Measurements from ENCODE around the gene SEMA3D. TPM values are rescaled to one million over a fixed set of nuclear protein-coding genes. Genes with fewer than 3 reads are reported as not detected.
A peak's percentile ranks its signal among the peaks of the same experiment; 100 is the strongest.

The SEMA3D gene
- total and polyA plus RNA-seq, 2 of the 4 experiments (the other 2 are of a cell fraction): 2.9 to 13.6 TPM

DNA sequence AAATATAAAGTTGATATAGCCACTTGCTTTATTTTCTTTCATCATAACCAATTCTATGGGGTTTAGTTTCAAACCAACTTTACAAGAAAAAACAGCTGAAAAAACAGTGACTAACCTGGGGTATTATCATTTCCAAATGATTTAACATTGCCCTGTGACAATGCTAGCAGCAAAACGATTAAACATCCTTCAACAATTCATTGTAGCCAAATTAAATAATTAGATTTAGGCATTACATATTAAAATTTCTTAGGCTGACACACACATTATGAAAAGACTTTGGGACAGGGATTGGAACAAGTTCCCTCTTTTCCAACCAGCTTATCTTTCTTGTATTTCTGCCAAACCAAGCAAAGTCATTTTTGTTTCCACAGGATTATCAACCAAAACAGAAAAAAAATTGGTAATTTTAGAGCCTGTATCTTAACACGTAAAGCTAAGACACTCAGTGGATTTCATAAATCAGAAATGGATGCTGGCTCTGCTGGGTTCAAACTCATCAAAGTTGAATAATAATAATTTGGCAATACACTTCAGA, 84.0 kb downstream of the SEMA3D start:
- DNase-seq: peak; percentile 63
- no peak overlapping the region for H3K56ac ChIP-seq (ENCODE audit: extremely low read depth, insufficient read depth, low read length)
- no peaks in the 10 kb centered on the region for H3K36me3 ChIP-seq (ENCODE audit: control insufficient read depth, insufficient read depth, low read length)
- H2BK15ac ChIP-seq (ENCODE audit: low read depth, low read length): no peak overlapping the region
- no peaks in the 10 kb centered on the region for H3K9me3 ChIP-seq (ENCODE audit: control insufficient read depth, insufficient read depth, low read length)
- H2BK20ac ChIP-seq (ENCODE audit: low read depth, low read length): no peak overlapping the region
- dilution Hi-C loops (cut with HindIII; ENCODE audit: low sequenced_read_pairs, unreplicated experiment): no loop called here
- intact Hi-C loops (cut with micrococcal nuclease): loop anchor here (10.0 kb wide), 1 partner anchor 302 kb away; no protein-coding TSS in a partner anchor
- H3K27ac ChIP-seq (ENCODE audit: insufficient read depth, low read length): no peak overlapping the region
- ChIA-PET POLR2A (ENCODE audit: unreplicated experiment) (no interaction called here), CTCF (no interaction called here)
- BruUV-seq (replicated peaks): no TSS peak
- H3K27me3 ChIP-seq (ENCODE audit: control insufficient read depth, insufficient read depth, low read length): no peaks in the 10 kb centered on the region
- H3K14ac ChIP-seq (replicated peaks; ENCODE audit: low read depth, low read length): no peak overlapping the region
- no peak; the same call in 1 of the 2 replicates for ATAC-seq (ENCODE audit: low read depth)
- no peaks in the 10 kb centered on the region for H3K9me1 ChIP-seq (ENCODE audit: insufficient read depth, low read length)
- H3K79me1 ChIP-seq (ENCODE audit: low read depth in 1 of 2, low read length in 2 of 2): no peaks in the 10 kb centered on the region
- in situ Hi-C loops (cut with MboI; ENCODE audit: low sequenced_read_pairs): no loop called here
- H3K4me3 ChIP-seq (ENCODE audit: insufficient read depth, low read depth, low read length): no peak overlapping the region
- no peak overlapping the region for H2BK120ac ChIP-seq (ENCODE audit: low read depth, low read length)
- TF ChIP-seq CHD1 (IDR thresholded peaks at IDR 0.05; ENCODE audit: low read depth, low read length) (no peak), RFX5 (IDR thresholded peaks at IDR 0.05; ENCODE audit: low read depth, low read length) (no peak), MAZ (IDR thresholded peaks at IDR 0.05; ENCODE audit: borderline replicate concordance, low read depth, low read length) (no peak), CEBPB (IDR thresholded peaks at IDR 0.05; ENCODE audit: low read depth, low read length) (no peak), RCOR1 (IDR thresholded peaks at IDR 0.05; ENCODE audit: insufficient replicate concordance, low read length) (no peak), BHLHE40 (IDR thresholded peaks at IDR 0.05; ENCODE audit: low read depth, low read length) (no peak), NFE2L2 (IDR thresholded peaks at IDR 0.05; ENCODE audit: low read depth, low read length) (no peak), MXI1 (IDR thresholded peaks at IDR 0.05; ENCODE audit: borderline replicate concordance, low read depth, low read length) (no peak), RAD21 (IDR thresholded peaks at IDR 0.05; ENCODE audit: low read length) (no peak), FOS (IDR thresholded peaks at IDR 0.05; ENCODE audit: low read depth, low read length) (no peak), MAFK (IDR thresholded peaks at IDR 0.05; ENCODE audit: low read depth, low read length) (no peak), SMC3 (IDR thresholded peaks at IDR 0.05; ENCODE audit: low read depth, low read length) (no peak), POLR2A (IDR thresholded peaks at IDR 0.05; ENCODE audit: low read depth, low read length) (no peak)
- no peak overlapping the region for H3K4me2 ChIP-seq (ENCODE audit: low read depth, low read length)
- WGBS, 2 experiments (ENCODE audit: extremely low coverage in 2 of 2, insufficient read length in 1 of 2): no CpG with 5 or more reads among the region's 2 CpGs
- H3K4ac ChIP-seq (ENCODE audit: low read depth, low read length): no peak overlapping the region
- H3K23ac ChIP-seq (ENCODE audit: low read depth, low read length): no peak overlapping the region
- H3K9ac ChIP-seq (ENCODE audit: low read depth, low read length): no peak overlapping the region
- H2AK5ac ChIP-seq (ENCODE audit: low read depth, low read length): no peak overlapping the region
- no peaks in the 10 kb centered on the region for H3K4me1 ChIP-seq (ENCODE audit: control insufficient read depth, insufficient read depth, low read length)
- H4K91ac ChIP-seq (ENCODE audit: insufficient read depth, low read depth, low read length): no peak overlapping the region
- H2AFZ ChIP-seq (replicated peaks; ENCODE audit: low read length, poor library complexity): no peak overlapping the region
- H4K20me1 ChIP-seq (ENCODE audit: insufficient read depth, low read length): no peaks in the 10 kb centered on the region
- no peak overlapping the region for H2BK5ac ChIP-seq (ENCODE audit: low read depth, low read length, poor library complexity, severe bottlenecking)
- no peak overlapping the region for H3K18ac ChIP-seq (ENCODE audit: low read depth, low read length)
- no peak overlapping the region for H4K5ac ChIP-seq (ENCODE audit: low read depth, low read length)
- H4K8ac ChIP-seq (ENCODE audit: low read depth in 2 of 2, low read length in 2 of 2): no peak overlapping the region
- H2AK9ac ChIP-seq (replicated peaks; ENCODE audit: low read depth, low read length, poor library complexity): no peak overlapping the region
